ENCODE measurements around the gene LRGUK.

Gene LRGUK

DNA sequence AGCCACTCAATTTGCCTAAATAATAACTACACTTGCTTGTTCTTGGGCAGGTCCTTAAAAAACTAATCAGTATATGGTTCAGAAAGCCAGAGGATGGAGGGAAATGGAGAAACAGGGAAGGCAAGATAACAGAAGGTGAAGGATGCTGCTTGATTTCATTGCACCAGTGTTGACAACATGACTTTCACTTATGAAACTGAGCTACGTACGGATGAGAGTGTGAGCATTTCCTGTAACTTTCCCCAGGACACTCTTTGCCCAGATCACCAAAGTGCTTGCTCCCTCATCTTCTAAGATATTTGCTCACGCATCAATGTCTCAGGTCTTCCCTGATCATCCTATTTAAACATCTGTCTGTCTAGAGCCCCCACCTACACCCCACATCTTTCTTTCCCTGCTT is 152.2 kb downstream of the LRGUK start:
- Histone ChIP-seq H3K9me3 (ENCODE audit: control insufficient read depth, insufficient read depth, low read depth, low read length) (no peaks in the 10 kb centered on the region), H3K27ac (ENCODE audit: extremely low read depth, low read depth, low read length) (no peak overlapping the region), H3K36me3 (ENCODE audit: control insufficient read depth in 2 of 2, insufficient read depth in 1 of 2, low read length in 2 of 2) (no peaks in the 10 kb centered on the region), H3K4me3 (ENCODE audit: low read depth, low read length) (no peak overlapping the region), H3K4me1 (ENCODE audit: control insufficient read depth, insufficient read depth, low read length) (no peaks in the 10 kb centered on the region)
- ChIA-PET CTCF (no interaction called here), POLR2A (no interaction called here)
- TF ChIP-seq PRDM1 (tag by site-specific recombination; IDR thresholded peaks at IDR 0.05) (peak; percentile 63), ZNF175 (tag by site-specific recombination; IDR thresholded peaks at IDR 0.05) (no peak)
- TF ChIP-seq, protein P1, sequence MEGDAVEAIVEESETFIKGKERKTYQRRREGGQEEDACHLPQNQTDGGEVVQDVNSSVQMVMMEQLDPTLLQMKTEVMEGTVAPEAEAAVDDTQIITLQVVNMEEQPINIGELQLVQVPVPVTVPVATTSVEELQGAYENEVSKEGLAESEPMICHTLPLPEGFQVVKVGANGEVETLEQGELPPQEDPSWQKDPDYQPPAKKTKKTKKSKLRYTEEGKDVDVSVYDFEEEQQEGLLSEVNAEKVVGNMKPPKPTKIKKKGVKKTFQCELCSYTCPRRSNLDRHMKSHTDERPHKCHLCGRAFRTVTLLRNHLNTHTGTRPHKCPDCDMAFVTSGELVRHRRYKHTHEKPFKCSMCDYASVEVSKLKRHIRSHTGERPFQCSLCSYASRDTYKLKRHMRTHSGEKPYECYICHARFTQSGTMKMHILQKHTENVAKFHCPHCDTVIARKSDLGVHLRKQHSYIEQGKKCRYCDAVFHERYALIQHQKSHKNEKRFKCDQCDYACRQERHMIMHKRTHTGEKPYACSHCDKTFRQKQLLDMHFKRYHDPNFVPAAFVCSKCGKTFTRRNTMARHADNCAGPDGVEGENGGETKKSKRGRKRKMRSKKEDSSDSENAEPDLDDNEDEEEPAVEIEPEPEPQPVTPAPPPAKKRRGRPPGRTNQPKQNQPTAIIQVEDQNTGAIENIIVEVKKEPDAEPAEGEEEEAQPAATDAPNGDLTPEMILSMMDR (tag by site-specific recombination; IDR thresholded peaks at IDR 0.05), result no peak

DNA sequence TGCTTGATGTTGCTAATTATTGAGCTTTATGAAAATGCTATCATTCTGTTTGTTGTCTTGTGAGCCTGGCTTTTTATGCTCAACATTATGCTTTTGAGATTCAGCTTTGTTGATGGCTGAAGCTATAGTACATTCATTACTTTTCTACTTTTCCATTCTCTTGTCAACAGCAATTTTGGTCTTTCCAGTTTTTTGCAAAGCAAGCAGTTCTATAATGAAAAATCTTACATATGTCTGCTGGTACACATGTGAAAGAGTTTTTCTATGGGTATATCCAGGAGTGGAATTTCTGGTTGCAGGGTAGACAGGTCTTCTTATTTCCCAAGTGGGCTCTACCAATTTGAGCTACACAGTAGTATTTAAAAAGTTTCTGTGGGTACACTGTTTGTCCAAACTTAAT is 152.8 kb downstream of the LRGUK start:
- CTCF ChIA-PET, result no interaction called here
- TF ChIP-seq, protein P2, sequence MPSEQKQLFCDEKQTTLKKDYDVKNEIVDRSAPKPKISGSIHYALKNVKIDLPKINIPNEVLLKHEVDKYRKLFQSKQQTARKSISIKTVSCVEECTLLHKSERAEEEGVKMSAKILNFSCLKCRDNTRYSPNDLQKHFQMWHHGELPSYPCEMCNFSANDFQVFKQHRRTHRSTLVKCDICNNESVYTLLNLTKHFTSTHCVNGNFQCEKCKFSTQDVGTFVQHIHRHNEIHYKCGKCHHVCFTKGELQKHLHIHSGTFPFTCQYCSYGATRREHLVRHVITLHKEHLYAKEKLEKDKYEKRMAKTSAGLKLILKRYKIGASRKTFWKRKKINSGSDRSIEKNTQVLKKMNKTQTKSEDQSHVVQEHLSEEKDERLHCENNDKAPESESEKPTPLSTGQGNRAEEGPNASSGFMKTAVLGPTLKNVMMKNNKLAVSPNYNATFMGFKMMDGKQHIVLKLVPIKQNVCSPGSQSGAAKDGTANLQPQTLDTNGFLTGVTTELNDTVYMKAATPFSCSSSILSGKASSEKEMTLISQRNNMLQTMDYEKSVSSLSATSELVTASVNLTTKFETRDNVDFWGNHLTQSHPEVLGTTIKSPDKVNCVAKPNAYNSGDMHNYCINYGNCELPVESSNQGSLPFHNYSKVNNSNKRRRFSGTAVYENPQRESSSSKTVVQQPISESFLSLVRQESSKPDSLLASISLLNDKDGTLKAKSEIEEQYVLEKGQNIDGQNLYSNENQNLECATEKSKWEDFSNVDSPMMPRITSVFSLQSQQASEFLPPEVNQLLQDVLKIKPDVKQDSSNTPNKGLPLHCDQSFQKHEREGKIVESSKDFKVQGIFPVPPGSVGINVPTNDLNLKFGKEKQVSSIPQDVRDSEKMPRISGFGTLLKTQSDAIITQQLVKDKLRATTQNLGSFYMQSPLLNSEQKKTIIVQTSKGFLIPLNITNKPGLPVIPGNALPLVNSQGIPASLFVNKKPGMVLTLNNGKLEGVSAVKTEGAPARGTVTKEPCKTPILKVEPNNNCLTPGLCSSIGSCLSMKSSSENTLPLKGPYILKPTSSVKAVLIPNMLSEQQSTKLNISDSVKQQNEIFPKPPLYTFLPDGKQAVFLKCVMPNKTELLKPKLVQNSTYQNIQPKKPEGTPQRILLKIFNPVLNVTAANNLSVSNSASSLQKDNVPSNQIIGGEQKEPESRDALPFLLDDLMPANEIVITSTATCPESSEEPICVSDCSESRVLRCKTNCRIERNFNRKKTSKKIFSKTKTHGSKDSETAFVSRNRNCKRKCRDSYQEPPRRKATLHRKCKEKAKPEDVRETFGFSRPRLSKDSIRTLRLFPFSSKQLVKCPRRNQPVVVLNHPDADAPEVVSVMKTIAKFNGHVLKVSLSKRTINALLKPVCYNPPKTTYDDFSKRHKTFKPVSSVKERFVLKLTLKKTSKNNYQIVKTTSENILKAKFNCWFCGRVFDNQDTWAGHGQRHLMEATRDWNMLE (tag by site-specific recombination; conservative IDR thresholded peaks at IDR 0.05; ENCODE audit: low read depth), result no peak
- TF ChIP-seq, protein P3, sequence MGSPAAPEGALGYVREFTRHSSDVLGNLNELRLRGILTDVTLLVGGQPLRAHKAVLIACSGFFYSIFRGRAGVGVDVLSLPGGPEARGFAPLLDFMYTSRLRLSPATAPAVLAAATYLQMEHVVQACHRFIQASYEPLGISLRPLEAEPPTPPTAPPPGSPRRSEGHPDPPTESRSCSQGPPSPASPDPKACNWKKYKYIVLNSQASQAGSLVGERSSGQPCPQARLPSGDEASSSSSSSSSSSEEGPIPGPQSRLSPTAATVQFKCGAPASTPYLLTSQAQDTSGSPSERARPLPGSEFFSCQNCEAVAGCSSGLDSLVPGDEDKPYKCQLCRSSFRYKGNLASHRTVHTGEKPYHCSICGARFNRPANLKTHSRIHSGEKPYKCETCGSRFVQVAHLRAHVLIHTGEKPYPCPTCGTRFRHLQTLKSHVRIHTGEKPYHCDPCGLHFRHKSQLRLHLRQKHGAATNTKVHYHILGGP (tag by site-specific recombination; IDR thresholded peaks at IDR 0.05), result no peak
- TF ChIP-seq SP3 (tag by site-specific recombination; IDR thresholded peaks at IDR 0.05) (no peak), ZNF747 (tag by site-specific recombination; IDR thresholded peaks at IDR 0.05) (no peak), ZNF548 (tag by site-specific recombination; IDR thresholded peaks at IDR 0.05) (no peak), KLF10 (tag by site-specific recombination; IDR thresholded peaks at IDR 0.05) (no peak), ZNF121 (tag by site-specific recombination; IDR thresholded peaks at IDR 0.05) (no peak), ZNF433 (tag by site-specific recombination; IDR thresholded peaks at IDR 0.05; ENCODE audit: low read depth) (no peak), ZXDB (tag by site-specific recombination; IDR thresholded peaks at IDR 0.05) (no peak), SP2 (tag by site-specific recombination; IDR thresholded peaks at IDR 0.05) (no peak), ZSCAN30 (tag by site-specific recombination; IDR thresholded peaks at IDR 0.05) (no peak)
- TF ChIP-seq, protein P4, sequence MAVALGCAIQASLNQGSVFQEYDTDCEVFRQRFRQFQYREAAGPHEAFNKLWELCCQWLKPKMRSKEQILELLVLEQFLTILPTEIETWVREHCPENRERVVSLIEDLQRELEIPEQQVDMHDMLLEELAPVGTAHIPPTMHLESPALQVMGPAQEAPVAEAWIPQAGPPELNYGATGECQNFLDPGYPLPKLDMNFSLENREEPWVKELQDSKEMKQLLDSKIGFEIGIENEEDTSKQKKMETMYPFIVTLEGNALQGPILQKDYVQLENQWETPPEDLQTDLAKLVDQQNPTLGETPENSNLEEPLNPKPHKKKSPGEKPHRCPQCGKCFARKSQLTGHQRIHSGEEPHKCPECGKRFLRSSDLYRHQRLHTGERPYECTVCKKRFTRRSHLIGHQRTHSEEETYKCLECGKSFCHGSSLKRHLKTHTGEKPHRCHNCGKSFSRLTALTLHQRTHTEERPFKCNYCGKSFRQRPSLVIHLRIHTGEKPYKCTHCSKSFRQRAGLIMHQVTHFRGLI (tag by site-specific recombination; IDR thresholded peaks at IDR 0.05), result no peak
- TF ChIP-seq, protein P5, sequence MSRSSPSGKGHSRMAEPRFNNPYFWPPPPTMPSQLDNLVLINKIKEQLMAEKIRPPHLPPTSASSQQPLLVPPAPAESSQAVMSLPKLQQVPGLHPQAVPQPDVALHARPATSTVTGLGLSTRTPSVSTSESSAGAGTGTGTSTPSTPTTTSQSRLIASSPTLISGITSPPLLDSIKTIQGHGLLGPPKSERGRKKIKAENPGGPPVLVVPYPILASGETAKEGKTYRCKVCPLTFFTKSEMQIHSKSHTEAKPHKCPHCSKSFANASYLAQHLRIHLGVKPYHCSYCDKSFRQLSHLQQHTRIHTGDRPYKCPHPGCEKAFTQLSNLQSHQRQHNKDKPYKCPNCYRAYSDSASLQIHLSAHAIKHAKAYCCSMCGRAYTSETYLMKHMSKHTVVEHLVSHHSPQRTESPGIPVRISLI (tag by site-specific recombination; IDR thresholded peaks at IDR 0.05), result no peak
- TF ChIP-seq, protein P6, sequence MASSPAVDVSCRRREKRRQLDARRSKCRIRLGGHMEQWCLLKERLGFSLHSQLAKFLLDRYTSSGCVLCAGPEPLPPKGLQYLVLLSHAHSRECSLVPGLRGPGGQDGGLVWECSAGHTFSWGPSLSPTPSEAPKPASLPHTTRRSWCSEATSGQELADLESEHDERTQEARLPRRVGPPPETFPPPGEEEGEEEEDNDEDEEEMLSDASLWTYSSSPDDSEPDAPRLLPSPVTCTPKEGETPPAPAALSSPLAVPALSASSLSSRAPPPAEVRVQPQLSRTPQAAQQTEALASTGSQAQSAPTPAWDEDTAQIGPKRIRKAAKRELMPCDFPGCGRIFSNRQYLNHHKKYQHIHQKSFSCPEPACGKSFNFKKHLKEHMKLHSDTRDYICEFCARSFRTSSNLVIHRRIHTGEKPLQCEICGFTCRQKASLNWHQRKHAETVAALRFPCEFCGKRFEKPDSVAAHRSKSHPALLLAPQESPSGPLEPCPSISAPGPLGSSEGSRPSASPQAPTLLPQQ (tag by site-specific recombination; IDR thresholded peaks at IDR 0.05), result no peak
- TF ChIP-seq, protein P7, sequence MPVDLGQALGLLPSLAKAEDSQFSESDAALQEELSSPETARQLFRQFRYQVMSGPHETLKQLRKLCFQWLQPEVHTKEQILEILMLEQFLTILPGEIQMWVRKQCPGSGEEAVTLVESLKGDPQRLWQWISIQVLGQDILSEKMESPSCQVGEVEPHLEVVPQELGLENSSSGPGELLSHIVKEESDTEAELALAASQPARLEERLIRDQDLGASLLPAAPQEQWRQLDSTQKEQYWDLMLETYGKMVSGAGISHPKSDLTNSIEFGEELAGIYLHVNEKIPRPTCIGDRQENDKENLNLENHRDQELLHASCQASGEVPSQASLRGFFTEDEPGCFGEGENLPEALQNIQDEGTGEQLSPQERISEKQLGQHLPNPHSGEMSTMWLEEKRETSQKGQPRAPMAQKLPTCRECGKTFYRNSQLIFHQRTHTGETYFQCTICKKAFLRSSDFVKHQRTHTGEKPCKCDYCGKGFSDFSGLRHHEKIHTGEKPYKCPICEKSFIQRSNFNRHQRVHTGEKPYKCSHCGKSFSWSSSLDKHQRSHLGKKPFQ (tag by site-specific recombination; IDR thresholded peaks at IDR 0.05), result no peak
- TF ChIP-seq, protein P8, sequence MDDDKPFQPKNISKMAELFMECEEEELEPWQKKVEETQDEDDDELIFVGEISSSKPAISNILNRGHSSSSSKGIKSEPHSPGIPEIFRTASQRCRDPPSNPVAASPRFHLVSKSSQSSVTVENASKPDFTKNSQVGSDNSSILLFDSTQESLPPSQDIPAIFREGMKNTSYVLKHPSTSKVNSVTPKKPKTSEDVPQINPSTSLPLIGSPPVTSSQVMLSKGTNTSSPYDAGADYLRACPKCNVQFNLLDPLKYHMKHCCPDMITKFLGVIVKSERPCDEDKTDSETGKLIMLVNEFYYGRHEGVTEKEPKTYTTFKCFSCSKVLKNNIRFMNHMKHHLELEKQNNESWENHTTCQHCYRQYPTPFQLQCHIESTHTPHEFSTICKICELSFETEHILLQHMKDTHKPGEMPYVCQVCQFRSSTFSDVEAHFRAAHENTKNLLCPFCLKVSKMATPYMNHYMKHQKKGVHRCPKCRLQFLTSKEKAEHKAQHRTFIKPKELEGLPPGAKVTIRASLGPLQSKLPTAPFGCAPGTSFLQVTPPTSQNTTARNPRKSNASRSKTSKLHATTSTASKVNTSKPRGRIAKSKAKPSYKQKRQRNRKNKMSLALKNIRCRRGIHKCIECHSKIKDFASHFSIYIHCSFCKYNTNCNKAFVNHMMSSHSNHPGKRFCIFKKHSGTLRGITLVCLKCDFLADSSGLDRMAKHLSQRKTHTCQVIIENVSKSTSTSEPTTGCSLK (tag by site-specific recombination; IDR thresholded peaks at IDR 0.05), result no peak

More for the DNA sequence above, 152.8 kb downstream of the LRGUK start:
- Histone ChIP-seq H3K4me3 (ENCODE audit: low read depth, low read length) (no peak overlapping the region), H3K9me3 (ENCODE audit: control insufficient read depth, insufficient read depth, low read depth, low read length) (no peaks in the 10 kb centered on the region), H3K27ac (ENCODE audit: extremely low read depth, low read depth, low read length) (no peak overlapping the region), H3K36me3 (ENCODE audit: control insufficient read depth in 2 of 2, insufficient read depth in 1 of 2, low read length in 2 of 2) (no peaks in the 10 kb centered on the region), H3K4me1 (ENCODE audit: control insufficient read depth, insufficient read depth, low read length) (no peaks in the 10 kb centered on the region)
- POLR2A ChIA-PET, result no interaction called here

Data from HEK293 (cell line).